ENCODE data around the gene KANSL1. TPM values are rescaled to one million over a fixed set of nuclear protein-coding genes. Genes with fewer than 3 reads are reported as not detected.
A peak's percentile ranks its signal among the peaks of the same experiment; 100 is the strongest.
"Not testable (repeated sequence)": the region's sequence is repeated elsewhere in the genome, so short reads cannot be mapped to it uniquely, and the experiment has no call there.

KANSL1 gene
- total RNA-seq, 2 donors from 2014 or later = 83.6 to 170 TPM

DNA sequence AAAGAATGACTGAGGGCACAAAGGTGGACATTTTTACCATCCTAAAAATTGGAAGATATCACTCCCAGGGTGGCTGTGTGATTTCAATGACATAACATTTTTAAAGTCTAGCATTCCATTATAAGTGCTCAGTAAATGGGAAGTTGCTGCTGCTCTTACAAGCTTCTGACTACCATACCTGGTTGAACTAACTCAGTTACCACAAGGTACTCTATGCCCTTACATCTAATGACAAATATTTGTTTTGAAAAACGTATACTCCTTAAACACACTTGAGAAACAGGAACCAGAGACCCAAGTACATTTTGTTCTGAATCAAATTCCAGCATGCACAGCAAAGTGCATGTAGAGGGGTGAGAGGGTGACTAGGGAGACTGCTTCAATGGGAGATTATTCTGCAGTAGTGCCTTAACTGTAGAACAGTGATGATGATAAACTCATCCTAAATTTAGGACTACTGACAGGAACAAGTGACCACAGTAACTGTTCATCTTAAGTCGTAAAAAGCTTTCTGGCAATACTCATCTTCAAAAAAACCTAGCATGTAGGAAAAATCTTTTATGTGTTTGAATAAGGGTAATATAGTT, 83.5 kb downstream of the KANSL1 start:
- no peak overlapping the region for H3K4me3 Mint-ChIP-seq
- H3K4me1 Mint-ChIP-seq = peaks cover 53% of the 10 kb centered on the region
- no peaks in the 10 kb centered on the region for H3K9me3 Mint-ChIP-seq
- no peak for ATAC-seq (replicated peaks)
- H3K27me3 Mint-ChIP-seq = no peaks in the 10 kb centered on the region
- H3K27ac Mint-ChIP-seq = no peak overlapping the region
- no peaks in the 10 kb centered on the region for H3K36me3 Mint-ChIP-seq (ENCODE audit: low read depth)

DNA sequence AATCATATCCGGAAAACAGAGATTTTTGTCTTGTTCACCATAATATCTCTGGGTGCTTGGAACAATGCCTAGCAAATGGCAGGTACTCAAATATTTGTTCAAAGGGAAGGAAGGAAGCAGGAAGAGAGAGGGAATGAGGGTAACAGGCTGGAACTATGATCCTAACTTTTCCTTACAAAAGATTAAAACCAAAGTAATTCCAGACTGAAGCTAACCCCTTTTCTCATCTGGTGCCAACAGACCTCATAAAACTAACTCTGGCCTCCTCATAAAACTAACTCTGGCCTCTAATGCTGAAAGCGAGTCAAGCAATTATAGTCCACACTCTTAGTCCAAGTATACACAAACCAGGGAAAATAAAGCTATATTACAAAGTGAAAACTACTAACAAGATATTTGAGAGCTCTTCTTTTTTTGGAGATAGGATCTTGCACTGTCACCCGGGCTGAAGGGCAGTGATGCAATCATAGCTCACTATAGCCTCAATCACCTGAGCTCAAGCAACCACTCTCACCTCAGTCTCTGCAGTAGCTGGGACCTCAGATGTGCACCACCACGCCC, 84.6 kb downstream of the KANSL1 start:
- Mint-ChIP-seq H3K27ac (peak overlapping the region; percentile 0), H3K27me3 (no peaks in the 10 kb centered on the region), H3K9me3 (no peaks in the 10 kb centered on the region), H3K4me3 (no peak overlapping the region), H3K36me3 (ENCODE audit: low read depth) (no peaks in the 10 kb centered on the region), H3K4me1 (peaks cover 53% of the 10 kb centered on the region)
- peak; percentile 52 for ATAC-seq (replicated peaks)

DNA sequence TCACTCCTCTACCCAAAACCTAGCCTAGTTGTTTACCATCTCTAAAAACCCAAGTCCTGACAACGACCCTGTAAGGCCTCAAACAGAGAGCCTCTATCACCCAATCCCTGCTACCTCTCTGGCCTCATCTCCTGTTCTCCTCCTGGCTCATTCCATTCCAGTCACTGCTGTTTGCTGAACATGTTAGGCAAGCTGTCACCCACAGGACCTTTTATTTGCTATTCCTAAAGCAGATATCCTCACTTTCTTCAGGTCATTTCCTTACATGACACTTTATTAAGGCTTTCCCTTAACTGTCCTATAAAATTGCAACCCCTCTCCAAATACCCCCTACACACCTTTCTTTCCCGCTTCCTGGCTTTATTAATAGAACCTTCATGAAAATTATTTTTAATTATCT, 85.1 kb downstream of the KANSL1 start:
- Mint-ChIP-seq H3K27me3 (no peaks in the 10 kb centered on the region), H3K9me3 (no peaks in the 10 kb centered on the region), H3K4me3 (no peak overlapping the region), H3K27ac (peak overlapping the region; percentile 0), H3K4me1 (peaks cover 53% of the 10 kb centered on the region), H3K36me3 (ENCODE audit: low read depth) (no peaks in the 10 kb centered on the region)
- no peak for ATAC-seq (replicated peaks)

DNA sequence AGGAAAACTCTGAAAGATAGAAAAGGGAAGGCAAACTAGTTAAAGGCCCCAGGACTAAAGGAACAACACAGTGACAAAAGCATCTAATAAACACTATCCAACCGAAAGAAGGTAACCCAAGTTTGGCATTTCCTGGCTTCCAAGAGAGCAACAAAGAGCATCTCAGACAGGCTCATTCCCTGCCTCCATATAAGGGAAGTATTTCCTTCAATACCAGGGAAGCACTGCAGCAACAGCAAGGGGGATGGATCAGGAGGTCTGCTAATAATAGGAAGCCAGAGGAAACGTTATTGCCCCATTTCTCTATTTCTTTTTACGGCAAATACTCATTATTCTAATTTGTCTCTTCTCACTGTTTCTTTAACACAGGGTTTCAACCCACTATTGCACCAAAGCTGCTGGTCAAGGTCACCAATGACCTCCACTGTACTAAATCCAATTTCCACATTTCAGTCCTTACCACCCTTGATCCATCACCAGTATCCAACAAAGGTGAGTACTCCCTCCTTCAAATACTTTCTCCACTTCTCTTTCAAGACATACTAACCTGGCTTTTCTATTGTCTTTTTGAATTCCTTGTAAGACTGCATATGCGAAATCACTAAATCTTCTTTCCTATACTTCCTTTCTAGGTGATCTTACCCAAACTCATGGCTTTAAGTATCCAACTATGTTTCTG, 86.1 kb downstream of the KANSL1 start:
- ATAC-seq (replicated peaks) = no peak
- Mint-ChIP-seq H3K9me3 (no peaks in the 10 kb centered on the region), H3K27me3 (no peaks in the 10 kb centered on the region), H3K36me3 (ENCODE audit: low read depth) (no peaks in the 10 kb centered on the region), H3K27ac (peak overlapping the region; percentile 0), H3K4me3 (no peak overlapping the region), H3K4me1 (peaks cover 58% of the 10 kb centered on the region)

DNA sequence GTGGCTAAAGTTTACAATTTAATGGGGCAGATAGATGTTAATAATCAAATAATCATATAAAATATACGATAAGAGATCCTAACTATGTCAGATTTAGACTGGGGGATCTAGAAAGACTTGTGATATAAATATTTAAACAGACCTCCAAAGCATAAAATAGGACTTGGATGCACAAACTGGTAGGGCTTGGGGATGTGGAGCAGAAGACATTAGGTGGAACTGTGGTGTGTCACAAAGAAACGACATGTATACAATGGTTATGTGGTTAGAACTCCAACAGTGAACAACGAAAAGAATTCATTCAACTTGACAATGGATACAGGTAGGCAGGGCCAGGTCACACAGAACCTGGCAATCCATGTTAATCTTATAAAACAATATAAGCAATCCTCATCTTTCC, 90.4 kb downstream of the KANSL1 start:
- not testable (repeated sequence) for H3K36me3 Mint-ChIP-seq (ENCODE audit: low read depth); H3K27me3 Mint-ChIP-seq; ATAC-seq (replicated peaks); H3K9me3 Mint-ChIP-seq; H3K27ac Mint-ChIP-seq
- H3K4me3 Mint-ChIP-seq = peak overlapping the region; percentile 54
- peaks cover 50% of the 10 kb centered on the region for H3K4me1 Mint-ChIP-seq

DNA sequence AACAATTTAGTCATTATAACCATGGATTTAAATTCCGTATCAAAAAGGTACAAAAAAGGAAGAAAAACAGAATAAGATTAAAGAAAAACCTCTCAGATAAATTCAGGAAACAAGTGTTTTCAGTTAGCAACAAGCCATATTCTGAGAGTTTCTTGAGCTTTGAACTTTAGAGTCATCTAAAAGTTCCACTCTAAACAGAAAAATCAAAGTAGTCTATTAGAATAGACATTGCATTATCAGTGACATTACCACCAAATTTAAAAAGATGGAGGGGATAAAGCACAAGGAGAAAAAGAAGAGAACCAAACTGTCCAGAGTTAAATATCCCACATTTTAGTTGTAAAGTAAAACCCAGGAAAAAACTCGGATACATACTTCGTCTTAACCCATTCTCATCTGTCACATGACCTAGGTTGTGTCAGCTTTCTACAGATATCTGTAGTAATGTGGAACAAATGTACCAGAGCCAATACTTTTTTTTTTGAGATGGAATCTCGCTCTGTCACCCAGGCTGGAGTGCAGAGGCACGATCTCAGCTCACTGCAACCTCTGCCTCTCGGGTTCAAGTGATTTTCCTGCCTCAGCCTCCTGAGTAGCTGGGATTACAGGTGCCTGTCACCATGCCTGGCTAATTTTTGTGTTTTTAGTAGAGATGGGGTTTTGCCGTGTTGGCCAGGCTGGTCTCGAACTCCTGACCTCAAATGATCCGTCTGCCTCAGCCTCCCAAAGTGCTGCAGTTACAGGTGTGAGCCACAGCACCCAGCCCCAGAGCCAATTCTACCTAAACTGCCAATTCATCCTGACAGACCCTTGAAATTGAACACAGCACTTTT, 91.2 kb downstream of the KANSL1 start:
- peak overlapping the region; percentile 71 for H3K27ac Mint-ChIP-seq
- ATAC-seq (replicated peaks); H3K9me3 Mint-ChIP-seq; H3K36me3 Mint-ChIP-seq (ENCODE audit: low read depth); H3K27me3 Mint-ChIP-seq: not testable (repeated sequence)
- peak overlapping the region; percentile 54 for H3K4me3 Mint-ChIP-seq
- peaks cover 50% of the 10 kb centered on the region for H3K4me1 Mint-ChIP-seq

DNA sequence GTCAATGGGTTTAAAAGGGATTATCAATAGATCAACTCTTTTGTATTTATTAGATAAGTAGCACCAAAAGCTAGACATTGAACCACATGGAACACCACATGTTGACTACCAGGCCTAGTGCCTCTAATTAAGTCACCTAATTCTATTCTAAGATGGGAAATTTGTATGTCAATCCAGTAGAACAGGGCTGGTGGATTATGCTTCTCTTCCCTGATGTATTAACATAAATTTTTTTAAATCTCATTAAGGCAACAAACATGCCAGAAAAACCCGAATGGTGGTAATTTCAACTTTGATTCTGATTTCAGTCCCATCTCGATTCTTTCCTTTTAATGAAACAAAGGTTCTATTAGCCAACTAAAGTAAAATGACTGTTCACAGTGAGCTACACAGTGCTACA, 92.6 kb downstream of the KANSL1 start:
- Mint-ChIP-seq H3K36me3 (ENCODE audit: low read depth) (peaks cover 3% of the 10 kb centered on the region), H3K27me3 (no peaks in the 10 kb centered on the region), H3K27ac (peak overlapping the region; percentile 71), H3K9me3 (no peaks in the 10 kb centered on the region), H3K4me3 (peak overlapping the region; percentile 54), H3K4me1 (peaks cover 50% of the 10 kb centered on the region)
- no peak for ATAC-seq (replicated peaks)

DNA sequence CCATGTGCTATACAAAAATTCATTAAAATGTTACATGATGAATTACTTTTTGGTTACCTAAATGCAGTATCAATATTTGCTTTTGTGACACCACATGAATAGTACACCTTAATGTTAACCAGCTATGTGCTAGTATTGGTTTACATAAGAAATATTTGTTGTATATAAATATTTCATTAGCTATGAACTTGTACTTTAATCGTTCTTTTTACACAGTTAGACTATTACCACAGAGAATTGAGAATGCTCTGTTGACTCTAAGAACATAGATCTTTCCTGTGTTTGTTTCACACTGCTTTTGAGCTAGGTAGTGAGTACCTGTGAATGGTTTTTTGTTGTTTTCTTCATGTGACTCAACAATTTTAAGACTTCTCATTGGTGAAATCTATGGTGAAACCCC, 93.4 kb downstream of the KANSL1 start:
- no peak overlapping the region for H3K4me3 Mint-ChIP-seq

DNA sequence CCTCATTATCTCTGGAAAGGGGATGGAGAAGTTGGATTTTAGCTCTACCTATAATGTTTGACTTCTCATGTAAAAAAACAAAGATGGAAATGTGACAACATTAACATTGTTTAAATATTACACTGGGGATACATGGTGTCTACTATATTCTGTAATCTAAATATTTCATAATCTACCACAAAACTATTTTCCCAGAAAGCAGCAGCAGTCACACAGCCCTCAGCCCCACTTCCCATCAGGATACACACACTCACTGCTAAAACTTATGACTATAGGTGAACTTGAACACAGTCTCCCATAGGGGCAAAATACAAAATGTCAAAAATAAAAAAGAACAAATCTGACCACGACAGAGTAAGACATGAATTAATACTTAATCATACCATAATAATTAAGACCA, 95.7 kb downstream of the KANSL1 start:
- ATAC-seq (replicated peaks) = no peak
- Mint-ChIP-seq H3K4me3 (no peak overlapping the region), H3K4me1 (peaks cover 42% of the 10 kb centered on the region), H3K27me3 (no peaks in the 10 kb centered on the region), H3K9me3 (no peaks in the 10 kb centered on the region), H3K27ac (peak overlapping the region; percentile 53), H3K36me3 (ENCODE audit: low read depth) (peaks cover 34% of the 10 kb centered on the region)

More for the DNA sequence above, 93.4 kb downstream of the KANSL1 start:
- no peak for ATAC-seq (replicated peaks)
- H3K36me3 Mint-ChIP-seq (ENCODE audit: low read depth) = peaks cover 10% of the 10 kb centered on the region
- no peak overlapping the region for H3K27ac Mint-ChIP-seq
- H3K9me3 Mint-ChIP-seq = no peaks in the 10 kb centered on the region
- H3K27me3 Mint-ChIP-seq = no peaks in the 10 kb centered on the region
- peaks cover 50% of the 10 kb centered on the region for H3K4me1 Mint-ChIP-seq

DNA sequence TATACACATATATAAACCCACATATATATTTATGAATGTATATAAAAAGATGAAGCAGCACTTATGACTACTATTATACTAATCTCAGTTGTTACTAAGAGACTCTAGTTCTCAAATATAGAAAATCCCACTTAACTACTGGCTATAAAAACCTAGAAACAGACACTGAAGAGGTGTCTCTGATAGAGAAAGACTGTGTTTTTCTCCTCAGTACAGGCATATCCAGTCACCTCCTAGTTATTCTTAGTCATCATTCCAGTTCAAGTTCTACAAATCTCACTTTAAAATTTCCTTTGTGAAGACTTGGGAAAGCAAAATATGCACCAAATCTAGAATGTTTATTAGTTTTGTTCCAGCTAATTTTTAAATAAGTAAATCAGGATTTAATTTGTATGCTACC, 100.2 kb downstream of the KANSL1 start:
- Mint-ChIP-seq H3K4me1 (peaks cover 39% of the 10 kb centered on the region), H3K36me3 (ENCODE audit: low read depth) (peaks cover 73% of the 10 kb centered on the region), H3K27ac (no peak overlapping the region), H3K27me3 (no peaks in the 10 kb centered on the region), H3K9me3 (no peaks in the 10 kb centered on the region), H3K4me3 (no peak overlapping the region)
- peak; percentile 31 for ATAC-seq (replicated peaks)

DNA sequence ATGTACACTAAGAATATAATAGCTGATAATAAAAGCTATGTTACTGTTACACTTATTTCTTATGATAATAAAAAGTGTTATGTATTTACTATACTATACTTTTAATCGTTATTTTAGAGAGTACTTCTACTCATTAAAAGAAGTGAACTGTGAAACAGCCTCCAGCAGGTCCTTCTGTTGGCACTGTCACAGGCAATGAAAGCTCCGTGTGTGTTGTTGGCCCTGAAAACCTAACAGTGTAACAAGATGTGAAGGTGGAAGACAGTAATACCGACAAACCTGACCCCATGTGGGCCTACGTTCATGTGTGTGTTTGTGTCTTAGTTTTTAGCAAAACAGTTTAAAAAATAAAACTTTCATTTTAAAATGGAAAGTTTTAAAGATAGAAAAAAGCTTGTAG, 102.4 kb downstream of the KANSL1 start:
- peaks cover 81% of the 10 kb centered on the region for H3K36me3 Mint-ChIP-seq (ENCODE audit: low read depth)
- no peaks in the 10 kb centered on the region for H3K27me3 Mint-ChIP-seq
- H3K4me1 Mint-ChIP-seq = peaks cover 35% of the 10 kb centered on the region
- H3K9me3 Mint-ChIP-seq = no peaks in the 10 kb centered on the region
- no peak overlapping the region for H3K27ac Mint-ChIP-seq
- ATAC-seq (replicated peaks) = no peak
- H3K4me3 Mint-ChIP-seq = no peak overlapping the region

DNA sequence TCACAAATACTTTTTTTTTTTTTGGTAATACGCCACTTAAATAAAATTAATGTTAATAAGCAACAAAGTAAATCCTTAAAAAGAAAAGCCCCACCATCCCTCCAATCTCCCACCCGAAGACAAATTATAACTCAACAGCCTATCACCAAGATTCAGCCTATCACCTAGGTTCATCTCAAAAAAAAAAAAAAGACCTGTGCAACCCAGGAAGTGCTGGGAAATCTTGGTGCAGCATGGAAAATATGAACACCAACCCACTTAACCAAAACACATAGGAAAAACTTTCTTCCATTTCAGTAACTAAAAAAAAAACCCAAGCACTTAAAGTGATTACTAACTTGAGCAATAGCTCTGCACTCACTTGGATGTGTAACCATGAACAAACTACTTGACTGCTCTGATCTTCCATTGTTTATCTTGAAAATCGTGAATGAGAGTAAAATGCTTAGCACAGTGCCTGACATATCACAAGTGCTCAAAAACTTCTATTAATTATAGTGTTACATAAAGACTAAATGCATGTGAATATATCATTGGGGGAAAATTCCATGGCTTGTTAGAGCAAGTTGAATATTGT, 103.8 kb downstream of the KANSL1 start:
- Mint-ChIP-seq H3K27me3 (no peaks in the 10 kb centered on the region), H3K36me3 (ENCODE audit: low read depth) (peaks cover 77% of the 10 kb centered on the region), H3K4me1 (peaks cover 43% of the 10 kb centered on the region), H3K4me3 (peak overlapping the region; percentile 0), H3K27ac (peak overlapping the region; percentile 4), H3K9me3 (no peaks in the 10 kb centered on the region)
- ATAC-seq (replicated peaks) = peak; percentile 54

DNA sequence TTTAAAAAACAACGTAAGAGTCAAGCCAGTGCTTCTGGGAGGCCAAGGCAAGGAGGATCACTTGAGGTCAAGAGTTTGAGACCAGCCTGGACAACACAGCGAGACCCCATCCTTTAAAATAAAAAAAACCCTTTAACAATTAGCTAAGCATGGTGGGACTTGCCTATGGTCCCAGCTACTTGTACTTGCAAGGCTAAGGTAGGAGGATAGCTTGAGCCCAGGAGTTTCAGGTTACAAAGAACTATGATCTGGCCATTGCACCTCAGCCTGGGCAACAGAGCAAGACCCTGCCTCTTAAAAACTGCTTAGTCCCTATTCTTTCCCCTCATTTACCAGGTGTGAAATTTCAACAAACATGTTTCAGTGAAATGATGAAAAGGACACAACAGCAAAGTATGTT, 104.6 kb downstream of the KANSL1 start:
- peaks cover 40% of the 10 kb centered on the region for H3K4me1 Mint-ChIP-seq
- no peak overlapping the region for H3K4me3 Mint-ChIP-seq
- peaks cover 68% of the 10 kb centered on the region for H3K36me3 Mint-ChIP-seq (ENCODE audit: low read depth)
- H3K9me3 Mint-ChIP-seq = no peaks in the 10 kb centered on the region
- H3K27ac Mint-ChIP-seq = peak overlapping the region; percentile 20
- no peaks in the 10 kb centered on the region for H3K27me3 Mint-ChIP-seq
- ATAC-seq (replicated peaks) = no peak

DNA sequence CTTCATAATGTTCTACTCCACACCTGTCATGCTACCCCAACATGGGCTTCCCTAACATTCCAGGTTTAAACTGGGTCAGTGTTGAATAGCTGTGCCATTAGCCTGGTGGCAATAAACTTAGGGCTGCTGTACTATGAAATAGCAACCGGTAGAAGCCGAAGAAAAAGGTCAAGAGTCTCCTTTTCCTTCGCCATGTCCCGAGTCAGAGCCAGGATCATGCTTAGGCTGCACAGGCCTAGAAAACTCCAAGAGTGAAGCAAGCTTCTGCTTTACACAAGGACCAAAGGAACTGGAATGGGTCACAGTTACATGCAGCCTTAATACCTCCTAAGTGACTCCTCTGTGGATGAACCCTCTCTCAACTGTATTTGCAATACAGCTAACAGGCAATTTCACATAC, 105.4 kb downstream of the KANSL1 start:
- not testable (repeated sequence) for H3K27me3 Mint-ChIP-seq; ATAC-seq (replicated peaks); H3K9me3 Mint-ChIP-seq; H3K27ac Mint-ChIP-seq; H3K4me3 Mint-ChIP-seq
- Mint-ChIP-seq H3K36me3 (ENCODE audit: low read depth) (peaks cover 61% of the 10 kb centered on the region), H3K4me1 (peaks cover 41% of the 10 kb centered on the region)
